WTC11 (cell line): Measurements from ENCODE around the gene PRCC. TPM values are rescaled to one million over a fixed set of nuclear protein-coding genes. Genes with fewer than 3 reads are reported as not detected.

Source experiments
- ATAC-seq: fragments of 200-7000 bp; cut with Tn5 transposase; 2 replicates; pipeline ENCODE4 v1.10.0; 2021; ENCODE audit warnings: mild to moderate bottlenecking, moderate library complexity
- CTCF ChIA-PET: fragments of 300-600 bp; sonication (Branson Sonifier 250); formaldehyde crosslinking; loops from one replicate; lab custom pipeline; 2021; ENCODE audit warnings: antibody characterized with exemption; lab: Charles Lee
- POLR2A ChIA-PET: fragments of 350-600 bp; sonication (Branson Sonifier 250); formaldehyde crosslinking; loops from one replicate; lab custom pipeline; 2021; ENCODE audit warnings: antibody characterized with exemption; lab: Charles Lee
- DNase-seq: peaks from one replicate; pipeline ENCODE4 v3.0.0; 2021; ENCODE audit warnings: low spot score
- H3K27ac Mint-ChIP-seq: 2 replicates; pipeline ENCODE4 v1.8.0; 2021; ENCODE audit warnings: mixed read lengths
- H3K27me3 Mint-ChIP-seq: 2 replicates; pipeline ENCODE4 v1.8.0; 2021; ENCODE audit warnings: low read depth, mild to moderate bottlenecking, moderate library complexity, mixed read lengths
- H3K36me3 Mint-ChIP-seq: 2 replicates; pipeline ENCODE4 v1.8.0; 2021; ENCODE audit warnings: mixed read lengths
- H3K4me1 Mint-ChIP-seq: 2 replicates; pipeline ENCODE4 v1.8.0; 2022; ENCODE audit warnings: mixed read lengths
- H3K4me3 Mint-ChIP-seq: 2 replicates; pipeline ENCODE4 v1.8.0; 2021; ENCODE audit warnings: mild to moderate bottlenecking, moderate library complexity, mixed read lengths
- H3K9me3 Mint-ChIP-seq: 2 replicates; pipeline ENCODE4 v1.8.0; 2021; ENCODE audit warnings: mixed read lengths
- EMX1 ChIP-seq: fragments of 250-450 bp; sonication (Bioruptor Pico); IDR thresholded peaks from 2 replicates; pipeline ENCODE4 v1.8.0; 2021; ENCODE audit warnings: mild to moderate bottlenecking
- ESRRA ChIP-seq: sonication (generic); formaldehyde crosslinking; IDR thresholded peaks from 2 replicates; pipeline ENCODE4 v1.8.1; 2022; ENCODE audit warnings: mild to moderate bottlenecking, missing genetic modification reagents, borderline replicate concordance
- SMAD3 ChIP-seq: sonication (generic); formaldehyde crosslinking; IDR thresholded peaks from 2 replicates; pipeline ENCODE4 v1.8.0; 2022; ENCODE audit warnings: missing genetic modification reagents, mild to moderate bottlenecking, borderline replicate concordance
- TEAD4 ChIP-seq: sonication (generic); formaldehyde crosslinking; IDR thresholded peaks from 2 replicates; pipeline ENCODE4 v1.8.0; 2022; ENCODE audit warnings: mild to moderate bottlenecking, missing genetic modification reagents
- ZNF416 ChIP-seq: fragments of 250-450 bp; sonication (Bioruptor Pico); IDR thresholded peaks from 2 replicates; pipeline ENCODE4 v1.9.0; 2021; ENCODE audit warnings: mild to moderate bottlenecking, inconsistent platforms
- total RNA-seq: library from RNA; stranded (reverse); gene quantifications from 3 replicates; pipeline ENCODE4 v1.2.3, GENCODE V29; 2021
- TF ChIP-seq, protein P1 (sequence below): sonication (generic); formaldehyde crosslinking; IDR thresholded peaks from 2 replicates; pipeline ENCODE4 v1.8.0; 2022; ENCODE audit warnings: missing genetic modification reagents
- TF ChIP-seq, protein P2 (sequence below): sonication (generic); formaldehyde crosslinking; IDR thresholded peaks from 2 replicates; pipeline ENCODE4 v1.8.0; 2022; ENCODE audit warnings: mild to moderate bottlenecking, missing genetic modification reagents
- TF ChIP-seq, protein P3 (sequence below): sonication (generic); formaldehyde crosslinking; IDR thresholded peaks from 2 replicates; pipeline ENCODE4 v1.8.0; 2023; ENCODE audit warnings: missing genetic modification reagents
- TF ChIP-seq, protein P4 (sequence below): sonication (generic); formaldehyde crosslinking; IDR thresholded peaks from 2 replicates; pipeline ENCODE4 v1.8.1; 2023; ENCODE audit warnings: mild to moderate bottlenecking, missing genetic modification reagents
- TF ChIP-seq, protein P5 (sequence below): sonication (generic); formaldehyde crosslinking; IDR thresholded peaks from 2 replicates; pipeline ENCODE4 v1.8.1; 2023; ENCODE audit warnings: mild to moderate bottlenecking, moderate library complexity, missing genetic modification reagents
- TF ChIP-seq, protein P6 (sequence below): sonication (generic); formaldehyde crosslinking; IDR thresholded peaks from 2 replicates; pipeline ENCODE4 v1.8.0; 2022; ENCODE audit warnings: mild to moderate bottlenecking, missing genetic modification reagents
- TF ChIP-seq, protein P7 (sequence below): fragments of 250-450 bp; sonication (Bioruptor Pico); IDR thresholded peaks from 2 replicates; pipeline ENCODE4 v2.1.2; 2022; ENCODE audit warnings: mild to moderate bottlenecking, moderate library complexity
- TF ChIP-seq, protein P8 (sequence below): sonication (generic); formaldehyde crosslinking; IDR thresholded peaks from 2 replicates; pipeline ENCODE4 v1.8.1; 2022; ENCODE audit warnings: low read depth, missing genetic modification reagents, borderline replicate concordance
- TF ChIP-seq, protein P9 (sequence below): sonication (generic); formaldehyde crosslinking; IDR thresholded peaks from 2 replicates; pipeline ENCODE4 v1.8.0; 2022; ENCODE audit warnings: mild to moderate bottlenecking, missing genetic modification reagents
- TF ChIP-seq, protein P10 (sequence below): fragments of 250-450 bp; sonication (Bioruptor Pico); IDR thresholded peaks from 2 replicates; pipeline ENCODE4 v1.9.0; 2021; ENCODE audit warnings: moderate library complexity, mild to moderate bottlenecking, inconsistent platforms, borderline replicate concordance
- TF ChIP-seq, protein P11 (sequence below): fragments of 250-450 bp; sonication (Bioruptor Pico); IDR thresholded peaks from 2 replicates; pipeline ENCODE4 v1.9.0; 2021; ENCODE audit warnings: mild to moderate bottlenecking

The PRCC gene
- total RNA-seq, 1 experiment from 2014 or later = 97.4 TPM

DNA sequence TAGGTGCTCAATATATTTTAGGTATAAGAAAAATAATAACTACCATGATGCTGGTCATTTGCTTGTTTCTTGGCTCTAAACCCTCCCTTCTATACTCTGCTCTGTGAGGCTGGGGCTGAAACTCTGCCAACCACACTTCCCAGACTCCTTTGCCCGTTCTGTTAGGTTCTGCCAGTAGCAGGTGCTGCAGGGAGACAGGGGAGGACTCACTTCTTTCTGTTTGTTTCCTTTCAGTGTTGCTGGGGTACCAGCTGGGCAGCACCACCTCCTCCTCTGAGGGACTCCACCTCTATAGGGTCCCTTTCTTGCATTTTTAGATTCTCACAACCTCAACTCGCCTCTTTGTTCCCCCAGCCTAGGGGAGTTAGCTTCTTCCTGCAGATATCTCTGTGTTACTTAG, 66.3 kb downstream of the PRCC start (continued):
- no peak for TF ChIP-seq ESRRA (CRISPR knock-in tag)
- TF ChIP-seq, protein P1, sequence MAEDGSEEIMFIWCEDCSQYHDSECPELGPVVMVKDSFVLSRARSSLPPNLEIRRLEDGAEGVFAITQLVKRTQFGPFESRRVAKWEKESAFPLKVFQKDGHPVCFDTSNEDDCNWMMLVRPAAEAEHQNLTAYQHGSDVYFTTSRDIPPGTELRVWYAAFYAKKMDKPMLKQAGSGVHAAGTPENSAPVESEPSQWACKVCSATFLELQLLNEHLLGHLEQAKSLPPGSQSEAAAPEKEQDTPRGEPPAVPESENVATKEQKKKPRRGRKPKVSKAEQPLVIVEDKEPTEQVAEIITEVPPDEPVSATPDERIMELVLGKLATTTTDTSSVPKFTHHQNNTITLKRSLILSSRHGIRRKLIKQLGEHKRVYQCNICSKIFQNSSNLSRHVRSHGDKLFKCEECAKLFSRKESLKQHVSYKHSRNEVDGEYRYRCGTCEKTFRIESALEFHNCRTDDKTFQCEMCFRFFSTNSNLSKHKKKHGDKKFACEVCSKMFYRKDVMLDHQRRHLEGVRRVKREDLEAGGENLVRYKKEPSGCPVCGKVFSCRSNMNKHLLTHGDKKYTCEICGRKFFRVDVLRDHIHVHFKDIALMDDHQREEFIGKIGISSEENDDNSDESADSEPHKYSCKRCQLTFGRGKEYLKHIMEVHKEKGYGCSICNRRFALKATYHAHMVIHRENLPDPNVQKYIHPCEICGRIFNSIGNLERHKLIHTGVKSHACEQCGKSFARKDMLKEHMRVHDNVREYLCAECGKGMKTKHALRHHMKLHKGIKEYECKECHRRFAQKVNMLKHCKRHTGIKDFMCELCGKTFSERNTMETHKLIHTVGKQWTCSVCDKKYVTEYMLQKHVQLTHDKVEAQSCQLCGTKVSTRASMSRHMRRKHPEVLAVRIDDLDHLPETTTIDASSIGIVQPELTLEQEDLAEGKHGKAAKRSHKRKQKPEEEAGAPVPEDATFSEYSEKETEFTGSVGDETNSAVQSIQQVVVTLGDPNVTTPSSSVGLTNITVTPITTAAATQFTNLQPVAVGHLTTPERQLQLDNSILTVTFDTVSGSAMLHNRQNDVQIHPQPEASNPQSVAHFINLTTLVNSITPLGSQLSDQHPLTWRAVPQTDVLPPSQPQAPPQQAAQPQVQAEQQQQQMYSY = no peak

DNA sequence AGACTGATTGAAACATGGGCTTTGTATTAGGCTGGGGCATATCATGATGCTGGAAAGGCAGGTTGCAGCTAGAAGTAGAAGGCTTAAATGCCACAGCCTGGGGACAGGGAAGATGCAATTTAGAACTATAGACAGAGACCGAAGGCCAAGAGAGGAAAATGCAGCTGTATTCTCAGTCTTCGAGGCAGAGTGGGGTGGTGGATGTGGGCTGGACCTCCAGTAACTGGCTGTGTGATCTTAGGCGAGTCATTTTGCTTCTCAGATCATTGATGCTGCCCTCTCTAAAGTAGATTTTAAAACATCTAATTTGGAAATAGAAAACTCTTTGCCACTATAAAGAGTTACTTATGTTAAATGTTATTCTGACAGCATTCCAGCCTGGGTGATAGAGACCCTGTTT, 67.0 kb downstream of the PRCC start:
- CTCF ChIA-PET = interaction anchor here (0.7 to 1.7 kb wide), 3 partner anchors 26 to 108 kb away, joined by 3 to 8 read pairs (median 5); partner anchors contain the start of gene NTRK1
- POLR2A ChIA-PET = no interaction called here
- H3K27ac Mint-ChIP-seq = no peak overlapping the region

More for the DNA sequence above, 67.0 kb downstream of the PRCC start:
- DNase-seq = no peak
- no peaks in the 10 kb centered on the region for H3K36me3 Mint-ChIP-seq
- ATAC-seq = no peak
- H3K27me3 Mint-ChIP-seq = peaks cover 63% of the 10 kb centered on the region
- no peaks in the 10 kb centered on the region for H3K9me3 Mint-ChIP-seq
- H3K4me3 Mint-ChIP-seq = no peak overlapping the region
- H3K4me1 Mint-ChIP-seq = no peaks in the 10 kb centered on the region
- TF ChIP-seq, protein P2, sequence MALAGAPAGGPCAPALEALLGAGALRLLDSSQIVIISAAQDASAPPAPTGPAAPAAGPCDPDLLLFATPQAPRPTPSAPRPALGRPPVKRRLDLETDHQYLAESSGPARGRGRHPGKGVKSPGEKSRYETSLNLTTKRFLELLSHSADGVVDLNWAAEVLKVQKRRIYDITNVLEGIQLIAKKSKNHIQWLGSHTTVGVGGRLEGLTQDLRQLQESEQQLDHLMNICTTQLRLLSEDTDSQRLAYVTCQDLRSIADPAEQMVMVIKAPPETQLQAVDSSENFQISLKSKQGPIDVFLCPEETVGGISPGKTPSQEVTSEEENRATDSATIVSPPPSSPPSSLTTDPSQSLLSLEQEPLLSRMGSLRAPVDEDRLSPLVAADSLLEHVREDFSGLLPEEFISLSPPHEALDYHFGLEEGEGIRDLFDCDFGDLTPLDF = no peak
- TF ChIP-seq ZNF416 (CRISPR knock-in tag) (no peak), SMAD3 (CRISPR knock-in tag) (no peak), EMX1 (CRISPR knock-in tag) (no peak), TEAD4 (CRISPR knock-in tag) (no peak)
- TF ChIP-seq, protein P3, sequence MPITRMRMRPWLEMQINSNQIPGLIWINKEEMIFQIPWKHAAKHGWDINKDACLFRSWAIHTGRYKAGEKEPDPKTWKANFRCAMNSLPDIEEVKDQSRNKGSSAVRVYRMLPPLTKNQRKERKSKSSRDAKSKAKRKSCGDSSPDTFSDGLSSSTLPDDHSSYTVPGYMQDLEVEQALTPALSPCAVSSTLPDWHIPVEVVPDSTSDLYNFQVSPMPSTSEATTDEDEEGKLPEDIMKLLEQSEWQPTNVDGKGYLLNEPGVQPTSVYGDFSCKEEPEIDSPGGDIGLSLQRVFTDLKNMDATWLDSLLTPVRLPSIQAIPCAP (CRISPR knock-in tag) = no peak
- TF ChIP-seq, protein P4, sequence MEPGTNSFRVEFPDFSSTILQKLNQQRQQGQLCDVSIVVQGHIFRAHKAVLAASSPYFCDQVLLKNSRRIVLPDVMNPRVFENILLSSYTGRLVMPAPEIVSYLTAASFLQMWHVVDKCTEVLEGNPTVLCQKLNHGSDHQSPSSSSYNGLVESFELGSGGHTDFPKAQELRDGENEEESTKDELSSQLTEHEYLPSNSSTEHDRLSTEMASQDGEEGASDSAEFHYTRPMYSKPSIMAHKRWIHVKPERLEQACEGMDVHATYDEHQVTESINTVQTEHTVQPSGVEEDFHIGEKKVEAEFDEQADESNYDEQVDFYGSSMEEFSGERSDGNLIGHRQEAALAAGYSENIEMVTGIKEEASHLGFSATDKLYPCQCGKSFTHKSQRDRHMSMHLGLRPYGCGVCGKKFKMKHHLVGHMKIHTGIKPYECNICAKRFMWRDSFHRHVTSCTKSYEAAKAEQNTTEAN (CRISPR knock-in tag) = no peak
- TF ChIP-seq, protein P5, sequence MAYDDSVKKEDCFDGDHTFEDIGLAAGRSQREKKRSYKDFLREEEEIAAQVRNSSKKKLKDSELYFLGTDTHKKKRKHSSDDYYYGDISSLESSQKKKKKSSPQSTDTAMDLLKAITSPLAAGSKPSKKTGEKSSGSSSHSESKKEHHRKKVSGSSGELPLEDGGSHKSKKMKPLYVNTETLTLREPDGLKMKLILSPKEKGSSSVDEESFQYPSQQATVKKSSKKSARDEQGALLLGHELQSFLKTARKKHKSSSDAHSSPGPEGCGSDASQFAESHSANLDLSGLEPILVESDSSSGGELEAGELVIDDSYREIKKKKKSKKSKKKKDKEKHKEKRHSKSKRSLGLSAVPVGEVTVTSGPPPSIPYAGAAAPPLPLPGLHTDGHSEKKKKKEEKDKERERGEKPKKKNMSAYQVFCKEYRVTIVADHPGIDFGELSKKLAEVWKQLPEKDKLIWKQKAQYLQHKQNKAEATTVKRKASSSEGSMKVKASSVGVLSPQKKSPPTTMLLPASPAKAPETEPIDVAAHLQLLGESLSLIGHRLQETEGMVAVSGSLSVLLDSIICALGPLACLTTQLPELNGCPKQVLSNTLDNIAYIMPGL (CRISPR knock-in tag) = no peak
- TF ChIP-seq, protein P6, sequence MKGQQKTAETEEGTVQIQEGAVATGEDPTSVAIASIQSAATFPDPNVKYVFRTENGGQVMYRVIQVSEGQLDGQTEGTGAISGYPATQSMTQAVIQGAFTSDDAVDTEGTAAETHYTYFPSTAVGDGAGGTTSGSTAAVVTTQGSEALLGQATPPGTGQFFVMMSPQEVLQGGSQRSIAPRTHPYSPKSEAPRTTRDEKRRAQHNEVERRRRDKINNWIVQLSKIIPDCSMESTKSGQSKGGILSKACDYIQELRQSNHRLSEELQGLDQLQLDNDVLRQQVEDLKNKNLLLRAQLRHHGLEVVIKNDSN (CRISPR knock-in tag) = no peak
- TF ChIP-seq, protein P7, sequence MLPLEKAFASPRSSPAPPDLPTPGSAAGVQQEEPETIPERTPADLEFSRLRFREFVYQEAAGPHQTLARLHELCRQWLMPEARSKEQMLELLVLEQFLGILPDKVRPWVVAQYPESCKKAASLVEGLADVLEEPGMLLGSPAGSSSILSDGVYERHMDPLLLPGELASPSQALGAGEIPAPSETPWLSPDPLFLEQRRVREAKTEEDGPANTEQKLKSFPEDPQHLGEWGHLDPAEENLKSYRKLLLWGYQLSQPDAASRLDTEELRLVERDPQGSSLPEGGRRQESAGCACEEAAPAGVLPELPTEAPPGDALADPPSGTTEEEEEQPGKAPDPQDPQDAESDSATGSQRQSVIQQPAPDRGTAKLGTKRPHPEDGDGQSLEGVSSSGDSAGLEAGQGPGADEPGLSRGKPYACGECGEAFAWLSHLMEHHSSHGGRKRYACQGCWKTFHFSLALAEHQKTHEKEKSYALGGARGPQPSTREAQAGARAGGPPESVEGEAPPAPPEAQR (CRISPR knock-in tag) = no peak
- TF ChIP-seq, protein P8, sequence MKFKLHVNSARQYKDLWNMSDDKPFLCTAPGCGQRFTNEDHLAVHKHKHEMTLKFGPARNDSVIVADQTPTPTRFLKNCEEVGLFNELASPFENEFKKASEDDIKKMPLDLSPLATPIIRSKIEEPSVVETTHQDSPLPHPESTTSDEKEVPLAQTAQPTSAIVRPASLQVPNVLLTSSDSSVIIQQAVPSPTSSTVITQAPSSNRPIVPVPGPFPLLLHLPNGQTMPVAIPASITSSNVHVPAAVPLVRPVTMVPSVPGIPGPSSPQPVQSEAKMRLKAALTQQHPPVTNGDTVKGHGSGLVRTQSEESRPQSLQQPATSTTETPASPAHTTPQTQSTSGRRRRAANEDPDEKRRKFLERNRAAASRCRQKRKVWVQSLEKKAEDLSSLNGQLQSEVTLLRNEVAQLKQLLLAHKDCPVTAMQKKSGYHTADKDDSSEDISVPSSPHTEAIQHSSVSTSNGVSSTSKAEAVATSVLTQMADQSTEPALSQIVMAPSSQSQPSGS (CRISPR knock-in tag) = no peak
- TF ChIP-seq, protein P9, sequence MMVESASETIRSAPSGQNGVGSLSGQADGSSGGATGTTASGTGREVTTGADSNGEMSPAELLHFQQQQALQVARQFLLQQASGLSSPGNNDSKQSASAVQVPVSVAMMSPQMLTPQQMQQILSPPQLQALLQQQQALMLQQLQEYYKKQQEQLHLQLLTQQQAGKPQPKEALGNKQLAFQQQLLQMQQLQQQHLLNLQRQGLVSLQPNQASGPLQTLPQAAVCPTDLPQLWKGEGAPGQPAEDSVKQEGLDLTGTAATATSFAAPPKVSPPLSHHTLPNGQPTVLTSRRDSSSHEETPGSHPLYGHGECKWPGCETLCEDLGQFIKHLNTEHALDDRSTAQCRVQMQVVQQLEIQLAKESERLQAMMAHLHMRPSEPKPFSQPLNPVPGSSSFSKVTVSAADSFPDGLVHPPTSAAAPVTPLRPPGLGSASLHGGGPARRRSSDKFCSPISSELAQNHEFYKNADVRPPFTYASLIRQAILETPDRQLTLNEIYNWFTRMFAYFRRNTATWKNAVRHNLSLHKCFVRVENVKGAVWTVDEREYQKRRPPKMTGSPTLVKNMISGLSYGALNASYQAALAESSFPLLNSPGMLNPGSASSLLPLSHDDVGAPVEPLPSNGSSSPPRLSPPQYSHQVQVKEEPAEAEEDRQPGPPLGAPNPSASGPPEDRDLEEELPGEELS = no peak
- TF ChIP-seq, protein P10, sequence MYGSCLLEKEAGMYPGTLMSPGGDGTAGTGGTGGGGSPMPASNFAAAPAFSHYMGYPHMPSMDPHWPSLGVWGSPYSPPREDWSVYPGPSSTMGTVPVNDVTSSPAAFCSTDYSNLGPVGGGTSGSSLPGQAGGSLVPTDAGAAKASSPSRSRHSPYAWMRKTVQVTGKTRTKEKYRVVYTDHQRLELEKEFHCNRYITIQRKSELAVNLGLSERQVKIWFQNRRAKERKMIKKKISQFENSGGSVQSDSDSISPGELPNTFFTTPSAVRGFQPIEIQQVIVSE (CRISPR knock-in tag) = no peak
- TF ChIP-seq, protein P11, sequence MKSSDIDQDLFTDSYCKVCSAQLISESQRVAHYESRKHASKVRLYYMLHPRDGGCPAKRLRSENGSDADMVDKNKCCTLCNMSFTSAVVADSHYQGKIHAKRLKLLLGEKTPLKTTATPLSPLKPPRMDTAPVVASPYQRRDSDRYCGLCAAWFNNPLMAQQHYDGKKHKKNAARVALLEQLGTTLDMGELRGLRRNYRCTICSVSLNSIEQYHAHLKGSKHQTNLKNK (CRISPR knock-in tag) = no peak
